Measurements from ENCODE around the gene PRKCZ.

PRKCZ gene

DNA sequence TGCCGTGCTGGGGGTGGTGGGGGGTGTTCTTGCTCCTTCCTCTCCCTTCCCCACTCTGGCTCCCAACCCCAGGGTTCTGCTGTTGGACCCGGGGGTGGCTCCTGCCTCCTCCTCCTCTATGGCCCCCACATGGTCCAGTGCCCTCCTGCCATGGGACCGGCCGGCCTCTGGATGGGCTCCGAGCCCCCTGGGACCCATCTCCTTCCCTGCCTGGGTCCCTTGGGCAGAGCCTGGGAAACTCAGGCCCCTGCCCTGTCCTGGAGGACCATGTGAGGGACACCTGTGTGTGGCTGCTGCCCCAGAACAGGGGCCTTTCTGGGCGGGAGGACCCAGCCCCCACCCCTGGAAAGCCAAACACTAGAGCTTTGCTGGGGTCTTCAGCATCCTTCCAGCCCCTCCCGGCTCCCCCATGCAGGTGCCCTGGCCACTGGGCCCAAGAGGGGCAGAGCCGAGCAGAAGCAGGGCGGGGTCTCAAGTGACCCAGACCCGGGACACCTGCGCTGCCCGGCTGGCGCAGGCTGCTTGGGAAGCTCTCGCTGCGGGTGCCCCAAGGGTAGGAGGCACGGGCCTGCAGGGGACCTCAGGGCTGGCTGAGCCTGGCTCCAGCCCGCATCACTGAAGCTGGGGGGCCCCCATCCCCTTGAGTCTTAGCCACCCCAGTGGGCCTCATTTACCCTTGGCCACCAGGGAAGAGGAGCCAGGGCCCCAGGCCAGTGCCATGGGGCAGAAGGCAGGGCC is 146.9 kb downstream of the PRKCZ start:
- intact Hi-C loops (cut with DNase I), result loop anchor here (10.0 kb wide), 1 partner anchor 118 kb away; no protein-coding TSS in a partner anchor
- no peak for DNase-seq

GRCh38 chr1:2197707-2198165 is 147.5 kb downstream of the PRKCZ start:
- DNase-seq, result no peak
- intact Hi-C loops (cut with DNase I), result loop anchor here (10.0 kb wide), 1 partner anchor 117 kb away; no protein-coding TSS in a partner anchor

GRCh38 chr1:2198571-2198970 is 148.4 kb downstream of the PRKCZ start:
- intact Hi-C loops (cut with DNase I), result loop anchor here (10.0 kb wide), 1 partner anchor 116 kb away; no protein-coding TSS in a partner anchor
- DNase-seq, result no peak

DNA sequence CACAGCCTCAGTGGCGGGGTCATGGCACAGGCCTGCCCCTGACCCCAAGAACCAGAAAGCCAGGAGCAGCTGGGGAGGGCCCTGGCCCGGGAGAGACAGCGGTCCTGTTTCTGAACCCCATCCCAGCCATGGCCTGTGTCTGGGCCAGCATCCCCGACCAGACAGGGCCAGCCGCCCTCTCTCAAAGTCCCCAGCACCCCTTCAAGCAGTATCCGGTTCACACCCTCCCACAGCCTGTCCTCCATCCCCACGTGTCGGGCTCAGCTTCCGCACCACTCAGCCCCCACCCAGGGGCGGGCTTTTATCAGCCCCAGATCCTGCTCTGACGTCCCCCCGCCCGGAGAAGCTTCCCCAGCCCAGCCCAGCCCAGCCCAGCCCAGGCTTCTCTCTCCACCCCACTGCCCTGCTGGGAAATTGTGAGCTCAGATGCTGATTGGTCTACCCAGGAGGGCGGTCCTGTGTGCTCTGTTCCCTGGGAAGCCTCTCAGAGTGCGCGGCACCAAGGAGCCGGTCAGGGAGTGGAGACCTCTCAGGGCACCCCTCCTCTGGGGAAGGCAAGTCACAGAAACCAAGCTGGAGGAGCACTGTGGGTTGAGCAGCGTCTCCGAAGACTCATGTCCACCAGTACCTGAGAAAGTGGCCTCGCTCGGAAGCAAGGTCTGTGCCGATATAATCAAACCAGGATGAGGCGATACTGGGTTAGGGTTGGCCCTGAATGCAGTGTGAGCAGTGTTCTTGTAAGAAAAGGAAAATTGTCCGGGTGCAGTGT is 149.0 kb downstream of the PRKCZ start:
- peak; percentile 57 to 96 (median 74) for DNase-seq
- intact Hi-C loops (cut with DNase I), result loop anchor here (10.0 kb wide), 1 partner anchor 116 kb away; no protein-coding TSS in a partner anchor

GRCh38 chr1:2200308-2200943 is 150.2 kb downstream of the PRKCZ start:
- intact Hi-C loops (cut with DNase I), result loop anchor here (10.0 kb wide), 1 partner anchor 384 kb away; the partner anchor contains the start of gene PRXL2B
- no peak for DNase-seq

DNA sequence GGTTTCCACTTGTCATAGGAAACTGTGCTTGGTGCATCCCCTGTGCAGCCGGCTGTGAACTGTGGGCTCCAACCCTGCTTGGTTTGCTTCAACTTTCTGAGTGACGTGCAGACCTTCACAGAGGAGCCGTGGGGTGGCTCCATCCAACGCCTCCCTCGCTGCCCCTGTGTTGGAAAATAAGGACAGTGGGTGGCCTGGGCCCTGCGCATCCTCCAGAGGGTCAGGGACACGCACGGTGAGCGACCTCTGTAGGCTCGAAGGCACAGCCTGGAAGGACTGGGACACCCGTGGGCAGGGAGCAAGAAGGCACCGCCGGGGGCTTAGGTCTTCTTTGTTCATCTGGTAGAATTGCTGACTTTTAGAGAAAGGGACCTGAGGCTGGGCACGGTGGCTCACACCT is 150.9 kb downstream of the PRKCZ start:
- intact Hi-C loops (cut with DNase I), result loop anchor here (10.0 kb wide), 1 partner anchor 384 kb away; the partner anchor contains the start of gene PRXL2B
- no peak for DNase-seq

- DNase-seq, result no peak
- intact Hi-C loops (cut with DNase I), result loop anchor here (10.0 kb wide), 1 partner anchor 383 kb away; the partner anchor contains the start of gene PRXL2B
Observed at GRCh38 chr1:2202008-2202575, 151.9 kb downstream of the PRKCZ start.

DNA sequence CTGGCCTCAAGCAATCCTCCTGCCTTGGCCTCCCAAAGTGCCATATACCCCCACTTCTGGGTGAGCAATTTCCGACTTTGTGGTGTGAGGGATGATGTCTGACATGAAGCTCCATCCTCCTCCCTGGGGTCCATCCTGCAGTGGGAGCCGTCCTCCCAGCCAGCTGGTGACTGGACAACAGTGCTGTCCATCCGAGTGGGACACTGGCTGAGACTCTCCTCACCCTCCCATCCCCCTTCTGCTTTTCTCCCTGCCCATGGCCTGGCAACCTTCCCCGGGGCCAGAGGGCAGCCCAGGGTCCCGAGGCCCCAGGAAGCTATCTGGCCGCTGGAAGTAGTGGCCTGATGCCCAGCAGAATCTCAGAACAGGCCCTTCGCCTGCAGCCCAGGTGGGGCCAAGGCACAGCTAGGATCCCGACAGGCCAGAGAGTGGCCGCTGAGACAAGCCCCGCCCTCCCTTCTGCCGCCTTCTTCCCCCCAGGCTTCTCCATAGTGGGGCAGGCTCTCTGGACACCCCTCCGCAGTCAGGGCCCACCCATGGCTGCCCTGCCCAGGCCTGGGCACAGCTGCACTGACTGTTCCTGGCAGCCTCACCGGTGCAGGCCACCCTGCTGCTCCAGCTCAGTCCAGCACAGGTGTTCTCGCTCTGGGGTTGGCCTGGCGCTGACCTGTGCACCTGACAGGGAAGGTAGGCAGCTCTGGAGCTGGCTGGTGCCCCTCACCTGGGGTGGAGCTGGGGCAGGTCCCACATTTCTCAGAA is 152.8 kb downstream of the PRKCZ start:
- no peak for DNase-seq
- intact Hi-C loops (cut with DNase I), result loop anchor here (10.0 kb wide), 1 partner anchor 382 kb away; the partner anchor contains the start of gene PRXL2B

GRCh38 chr1:2203671-2204414 is 153.6 kb downstream of the PRKCZ start:
- DNase-seq, result no peak
- intact Hi-C loops (cut with DNase I), result loop anchor here (10.0 kb wide), 1 partner anchor 381 kb away; the partner anchor contains the start of gene PRXL2B

- intact Hi-C loops (cut with DNase I), result loop anchor here (10.0 kb wide), 1 partner anchor 380 kb away; the partner anchor contains the start of gene PRXL2B
- peak in 6 of 10 donors; percentile 45 to 94 (median 64) for DNase-seq
Observed at GRCh38 chr1:2204415-2205190, 154.4 kb downstream of the PRKCZ start.

- peak; percentile 88 to 99 (median 94) for DNase-seq
- intact Hi-C loops (cut with DNase I), result loop anchor here (10.0 kb wide), 1 partner anchor 379 kb away; the partner anchor contains the start of gene PRXL2B
Observed at GRCh38 chr1:2205191-2205952, 155.2 kb downstream of the PRKCZ start.

GRCh38 chr1:2206813-2207487 is 156.7 kb downstream of the PRKCZ start:
- DNase-seq, result no peak
- intact Hi-C loops (cut with DNase I), result loop anchor here (10.0 kb wide), 1 partner anchor 378 kb away; the partner anchor contains the start of gene PRXL2B

DNA sequence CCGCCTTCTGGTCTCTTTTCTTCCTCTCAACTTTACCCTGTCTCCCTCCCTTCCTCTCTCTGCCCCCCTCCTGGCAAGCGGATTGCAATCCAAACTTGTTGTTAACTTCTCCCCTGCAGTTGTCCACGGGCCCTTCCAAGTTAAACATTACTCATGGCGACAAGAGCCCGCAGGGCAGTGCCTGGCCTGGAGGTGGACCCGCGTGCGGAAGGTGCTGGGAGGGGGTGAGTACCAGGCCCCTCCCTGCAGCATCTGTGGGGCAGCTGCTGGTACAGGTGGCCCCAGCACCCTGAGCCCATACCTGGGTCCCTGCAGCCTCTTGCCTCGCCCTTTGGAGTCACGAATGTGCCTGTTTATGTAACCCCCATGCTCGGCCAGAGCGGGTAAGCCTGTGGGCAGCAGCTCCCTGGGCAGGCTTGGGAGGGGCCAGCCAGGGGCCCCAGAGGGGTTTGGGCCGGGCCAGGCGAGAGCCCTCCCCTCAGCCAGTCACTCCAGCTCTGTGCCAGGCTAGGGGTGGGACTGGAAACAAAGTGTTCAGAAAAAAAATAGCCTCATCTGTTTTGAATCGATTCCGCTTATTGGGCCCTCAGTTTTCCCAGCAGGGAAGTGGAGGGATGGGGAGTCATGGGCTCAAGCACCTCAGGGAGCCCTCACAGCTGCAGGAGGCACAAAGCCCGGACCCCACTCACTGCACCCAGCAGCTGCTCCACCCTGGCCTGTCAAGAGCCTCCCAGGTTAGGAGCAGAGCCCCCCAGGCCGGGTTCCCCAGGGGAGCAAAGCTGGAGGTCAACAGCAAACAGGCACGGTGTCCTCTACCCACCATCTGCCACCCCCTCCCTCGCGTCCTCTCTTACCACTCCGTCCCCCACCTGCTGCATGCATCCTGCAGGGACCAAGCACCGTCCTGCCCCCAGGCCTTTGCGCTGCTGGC is 158.4 kb downstream of the PRKCZ start:
- DNase-seq, result no peak
- intact Hi-C loops (cut with DNase I), result loop anchor here (10.0 kb wide), 1 partner anchor 376 kb away; the partner anchor contains the start of gene PRXL2B

DNA sequence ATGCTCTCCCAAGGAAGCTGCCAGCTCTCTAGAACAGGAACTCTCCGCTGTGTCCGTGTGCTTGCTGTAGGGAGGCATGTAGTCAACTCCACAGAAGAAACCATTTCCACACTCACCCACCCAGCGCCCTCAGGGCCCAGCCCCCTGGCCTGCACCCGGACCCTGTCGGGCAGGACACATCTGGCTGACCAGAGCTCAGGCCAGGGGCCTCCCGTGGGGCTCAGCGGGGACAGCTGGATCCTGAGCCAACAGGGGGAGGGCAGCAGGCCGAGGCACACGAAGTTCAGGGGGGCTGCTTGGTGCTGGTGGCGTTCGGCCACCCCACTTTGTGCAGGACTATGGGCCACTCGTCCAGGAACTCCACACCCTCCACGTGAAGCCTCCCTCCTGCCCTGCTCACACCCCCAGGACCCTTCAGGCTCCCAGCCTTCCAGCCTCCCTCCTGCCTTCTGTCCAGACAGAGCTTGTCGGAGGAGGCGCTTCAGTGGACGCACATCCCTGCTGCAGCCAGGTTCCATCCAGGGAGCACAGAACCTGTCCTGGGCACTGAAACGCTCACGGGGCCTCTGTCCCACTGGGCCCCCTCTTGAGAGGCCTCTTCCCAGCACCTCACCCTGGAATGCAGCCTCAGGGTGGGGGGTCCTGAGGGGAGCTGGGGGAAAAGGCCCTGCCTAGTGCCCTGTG is 159.3 kb downstream of the PRKCZ start:
- no peak for DNase-seq
- intact Hi-C loops (cut with DNase I), result loop anchor here (10.0 kb wide), 1 partner anchor 375 kb away; the partner anchor contains the start of gene PRXL2B
